GM12891 (cell line): ENCODE measurements around the gene SLC25A40.

Experiments
- POLR2A ChIP-seq: IDR thresholded peaks from 2 replicates; pipeline ENCODE4 v1.6.1; 2011; ENCODE audit warnings: low read depth, low read length, control low read depth
- POLR2AphosphoS5 ChIP-seq: IDR thresholded peaks from 2 replicates; pipeline ENCODE4 v1.6.1; 2011; ENCODE audit warnings: low read depth, low read length, control low read depth
- TAF1 ChIP-seq: IDR thresholded peaks from 2 replicates; pipeline ENCODE4 v1.6.1; 2011; ENCODE audit warnings: low read depth, low read length, control low read depth

GRCh38 chr7:87816389-87816788, 59.8 kb downstream of the SLC25A40 start:
- no peak for TF ChIP-seq POLR2A
- no peak for TF ChIP-seq TAF1
- TF ChIP-seq POLR2AphosphoS5, result no peak
